Measurements from ENCODE around the gene P2RX4. TPM values are rescaled to one million over a fixed set of nuclear protein-coding genes. Genes with fewer than 3 reads are reported as not detected.

P2RX4 gene
- total RNA-seq, 2 experiments from 2014 or later, result 117 to 125 TPM

DNA sequence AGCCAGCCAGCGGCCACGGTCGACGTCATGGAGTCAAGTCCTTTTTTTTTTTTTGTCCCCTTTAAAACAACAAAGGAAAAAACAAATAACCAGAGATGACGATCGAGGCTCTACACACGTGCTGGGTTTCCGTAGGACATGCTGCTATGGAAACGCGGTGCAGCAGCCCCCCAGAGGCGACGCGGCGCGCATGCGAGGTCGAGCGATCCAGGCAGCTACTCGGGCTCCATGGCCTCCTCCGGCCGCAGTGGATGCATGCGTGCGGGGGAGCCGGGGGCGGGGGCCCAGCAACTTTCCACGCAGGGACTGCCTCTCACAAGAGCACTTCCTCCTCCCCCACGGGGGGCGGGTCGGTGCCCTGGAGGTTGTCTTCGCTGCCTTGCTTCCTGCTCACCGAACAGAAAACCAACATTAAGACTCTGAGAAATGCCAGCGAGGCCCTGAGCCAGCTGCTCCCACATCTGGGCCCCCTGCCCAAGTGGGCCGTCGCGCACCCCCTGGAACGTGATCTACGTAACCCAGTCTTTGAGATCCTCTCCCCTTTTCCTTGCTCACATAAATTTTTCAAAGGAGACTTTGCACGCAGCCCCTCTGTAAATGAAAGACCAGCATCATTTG lies 30.7 kb downstream of the P2RX4 start:
- H3K27ac Mint-ChIP-seq, result peak overlapping the region; percentile 78
- no peaks in the 10 kb centered on the region for H3K27me3 Mint-ChIP-seq
- DNase-seq, result peak; percentile 83
- H3K4me3 Mint-ChIP-seq, result peak overlapping the region; percentile 43
- ChIA-PET CTCF (interaction anchor here (1.0 to 3.0 kb wide), 4 partner anchors 10 to 181 kb away, joined by 3 to 23 read pairs (median 5); no protein-coding TSS in a partner anchor), POLR2A (interaction anchor here (0.7 to 4.0 kb wide), 9 partner anchors 9 to 1039 kb away, joined by 3 to 35 read pairs (median 4); partner anchors contain the start of genes CAMKK2 and RPLP0)
- peaks cover 43% of the 10 kb centered on the region for H3K4me1 Mint-ChIP-seq
- peaks cover 47% of the 10 kb centered on the region for H3K36me3 Mint-ChIP-seq (ENCODE audit: low read depth)
- H3K9me3 Mint-ChIP-seq, result no peaks in the 10 kb centered on the region

DNA sequence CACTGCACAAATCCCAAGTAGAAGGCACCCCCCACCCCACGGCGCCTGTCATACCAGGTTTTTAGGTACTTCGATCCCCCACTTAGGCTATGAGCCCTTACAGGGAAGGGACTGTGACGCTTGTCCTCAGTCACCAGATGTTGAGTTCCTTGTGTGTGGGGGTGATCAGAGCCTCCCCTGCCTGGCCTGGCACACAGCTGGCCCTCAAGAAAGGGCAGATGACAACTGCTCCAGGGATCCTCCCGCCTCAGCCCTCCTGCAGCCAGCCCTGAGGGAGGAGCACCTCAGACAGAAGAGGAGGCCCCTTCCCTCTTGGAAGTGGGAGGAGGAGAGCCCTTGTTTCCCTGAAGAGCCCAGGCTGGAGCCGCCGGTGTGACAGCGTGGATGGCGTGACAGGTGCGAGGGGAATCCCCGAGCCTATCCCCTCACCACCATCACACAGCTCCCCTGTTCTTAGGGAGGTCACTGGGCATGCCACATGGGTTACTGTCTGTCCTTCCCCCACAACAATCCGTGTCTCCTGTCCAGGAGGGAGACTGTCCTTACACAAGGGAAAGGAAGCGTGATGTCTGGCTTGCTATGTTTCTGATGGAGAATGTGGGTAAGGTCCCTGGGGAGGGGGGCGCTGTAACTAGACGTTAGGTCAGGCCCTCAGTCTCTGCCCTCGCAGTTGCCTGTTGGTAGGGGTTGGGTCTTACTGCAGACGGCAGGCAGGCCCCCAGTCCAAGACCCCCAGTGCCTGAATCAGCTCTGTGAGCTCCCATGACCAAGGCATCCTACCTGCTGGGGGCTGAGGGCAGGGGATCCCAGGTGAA lies 31.4 kb downstream of the P2RX4 start:
- H3K27ac Mint-ChIP-seq, result peak overlapping the region; percentile 78
- ChIA-PET CTCF (interaction anchor here (1.0 kb wide), 1 partner anchor 13 kb away, joined by 3 read pairs; no protein-coding TSS in a partner anchor), POLR2A (interaction anchor here (0.7 to 4.0 kb wide), 5 partner anchors 8 to 1040 kb away, joined by 3 to 35 read pairs (median 3); partner anchors contain the start of gene RPLP0)
- peaks cover 43% of the 10 kb centered on the region for H3K4me1 Mint-ChIP-seq
- H3K27me3 Mint-ChIP-seq, result no peaks in the 10 kb centered on the region
- peak overlapping the region; percentile 34 for H3K4me3 Mint-ChIP-seq
- no peak for DNase-seq
- peaks cover 40% of the 10 kb centered on the region for H3K36me3 Mint-ChIP-seq (ENCODE audit: low read depth)
- no peaks in the 10 kb centered on the region for H3K9me3 Mint-ChIP-seq

DNA sequence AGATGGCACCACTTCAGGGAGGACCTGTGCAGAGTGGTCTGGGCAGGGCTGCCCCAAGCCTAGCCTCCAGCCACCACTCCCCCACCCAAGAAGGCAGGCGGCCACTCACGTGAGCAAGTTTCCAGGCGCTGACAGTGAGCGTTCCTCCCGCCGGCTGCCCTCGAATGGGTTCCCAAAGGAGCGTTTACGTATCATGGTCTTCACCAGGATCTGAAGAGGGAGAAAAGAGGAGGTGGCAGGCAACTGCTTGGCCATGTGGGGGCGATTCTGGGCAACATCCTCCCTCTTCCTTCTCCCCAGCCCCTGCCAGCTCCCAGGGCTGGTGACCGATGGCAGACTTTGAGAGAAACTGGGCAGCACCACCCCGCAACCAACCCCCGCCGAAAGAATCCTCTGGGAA lies 35.1 kb downstream of the P2RX4 start:
- H3K36me3 Mint-ChIP-seq (ENCODE audit: low read depth), result peaks cover 29% of the 10 kb centered on the region
- H3K4me3 Mint-ChIP-seq, result no peak overlapping the region
- ChIA-PET CTCF (interaction anchor here (0.6 kb wide), 1 partner anchor 136 kb away, joined by 4 read pairs; no protein-coding TSS in a partner anchor), POLR2A (no interaction called here)
- H3K4me1 Mint-ChIP-seq, result peaks cover 19% of the 10 kb centered on the region
- H3K9me3 Mint-ChIP-seq, result no peaks in the 10 kb centered on the region
- DNase-seq, result no peak
- H3K27ac Mint-ChIP-seq, result no peak overlapping the region
- H3K27me3 Mint-ChIP-seq, result no peaks in the 10 kb centered on the region

DNA sequence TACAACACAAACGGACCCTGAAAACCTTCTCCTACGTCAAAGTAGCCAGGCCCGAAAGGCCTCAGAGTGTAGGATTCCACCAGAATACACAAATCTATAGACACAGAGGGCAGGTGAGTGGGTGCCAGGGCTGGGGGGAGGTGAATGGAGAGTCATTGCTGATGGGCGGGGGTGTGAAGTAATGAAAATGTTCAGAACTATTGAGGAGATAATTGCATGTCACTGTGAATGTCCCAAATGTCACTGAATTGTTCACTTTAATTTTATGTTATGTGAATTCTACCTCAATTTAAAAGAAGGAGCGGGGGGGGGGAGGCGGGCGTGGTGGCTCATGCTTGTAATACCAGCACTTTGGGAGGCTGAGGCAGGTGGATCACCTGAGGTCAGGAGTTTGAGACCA lies 36.0 kb downstream of the P2RX4 start:
- ChIA-PET POLR2A (no interaction called here), CTCF (no interaction called here)
- no peaks in the 10 kb centered on the region for H3K9me3 Mint-ChIP-seq
- no peak overlapping the region for H3K4me3 Mint-ChIP-seq
- DNase-seq, result no peak
- H3K27ac Mint-ChIP-seq, result no peak overlapping the region
- peaks cover 10% of the 10 kb centered on the region for H3K4me1 Mint-ChIP-seq
- peaks cover 29% of the 10 kb centered on the region for H3K36me3 Mint-ChIP-seq (ENCODE audit: low read depth)
- no peaks in the 10 kb centered on the region for H3K27me3 Mint-ChIP-seq

GRCh38 chr12:121246893-121247557 lies 37.1 kb downstream of the P2RX4 start:
- H3K4me3 Mint-ChIP-seq, result no peak overlapping the region
- H3K9me3 Mint-ChIP-seq, result no peaks in the 10 kb centered on the region
- peaks cover 28% of the 10 kb centered on the region for H3K36me3 Mint-ChIP-seq (ENCODE audit: low read depth)
- no peak for DNase-seq
- no peaks in the 10 kb centered on the region for H3K27me3 Mint-ChIP-seq
- ChIA-PET CTCF (no interaction called here), POLR2A (no interaction called here)
- H3K27ac Mint-ChIP-seq, result peak overlapping the region; percentile 49
- H3K4me1 Mint-ChIP-seq, result no peaks in the 10 kb centered on the region

DNA sequence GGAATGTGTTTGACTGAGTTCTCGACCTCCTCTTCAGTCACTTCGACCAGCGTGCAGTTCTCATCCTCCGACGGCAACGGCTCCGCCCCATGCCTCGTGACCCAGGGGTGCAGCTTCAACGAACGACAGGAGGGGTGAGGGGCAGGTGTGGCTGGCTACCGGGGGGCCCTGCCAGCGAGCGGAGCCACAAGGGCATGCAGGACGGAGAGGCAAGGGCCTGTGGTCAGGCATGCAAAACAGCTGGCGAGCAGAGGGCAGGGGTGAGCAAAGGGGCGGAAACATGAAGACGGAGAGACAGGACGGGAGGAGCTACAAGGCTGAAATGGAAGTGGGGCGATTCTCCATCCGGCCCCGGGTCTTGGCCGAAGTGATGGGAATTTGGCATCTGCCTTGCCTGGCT lies 38.7 kb downstream of the P2RX4 start:
- Mint-ChIP-seq H3K4me3 (no peak overlapping the region), H3K4me1 (no peaks in the 10 kb centered on the region), H3K27me3 (no peaks in the 10 kb centered on the region), H3K36me3 (ENCODE audit: low read depth) (peaks cover 37% of the 10 kb centered on the region), H3K9me3 (no peaks in the 10 kb centered on the region), H3K27ac (no peak overlapping the region)
- POLR2A ChIA-PET, result interaction anchor here (0.8 to 0.9 kb wide), 2 partner anchors 8 to 9 kb away, joined by 3 read pairs; no protein-coding TSS in a partner anchor
- CTCF ChIA-PET, result no interaction called here
- no peak for DNase-seq

- H3K9me3 Mint-ChIP-seq, result no peaks in the 10 kb centered on the region
- no peak overlapping the region for H3K27ac Mint-ChIP-seq
- ChIA-PET CTCF (interaction anchor here (1.5 kb wide), 1 partner anchor 19 kb away, joined by 3 read pairs; no protein-coding TSS in a partner anchor), POLR2A (interaction anchor here (1.0 to 1.5 kb wide), 2 partner anchors 63 to 102 kb away, joined by 3 read pairs; no protein-coding TSS in a partner anchor)
- H3K36me3 Mint-ChIP-seq (ENCODE audit: low read depth), result peaks cover 47% of the 10 kb centered on the region
- H3K4me3 Mint-ChIP-seq, result no peak overlapping the region
- H3K4me1 Mint-ChIP-seq, result no peaks in the 10 kb centered on the region
- DNase-seq, result no peak
- H3K27me3 Mint-ChIP-seq, result no peaks in the 10 kb centered on the region
Measured at GRCh38 chr12:121250359-121250758, 40.4 kb downstream of the P2RX4 start.

DNA sequence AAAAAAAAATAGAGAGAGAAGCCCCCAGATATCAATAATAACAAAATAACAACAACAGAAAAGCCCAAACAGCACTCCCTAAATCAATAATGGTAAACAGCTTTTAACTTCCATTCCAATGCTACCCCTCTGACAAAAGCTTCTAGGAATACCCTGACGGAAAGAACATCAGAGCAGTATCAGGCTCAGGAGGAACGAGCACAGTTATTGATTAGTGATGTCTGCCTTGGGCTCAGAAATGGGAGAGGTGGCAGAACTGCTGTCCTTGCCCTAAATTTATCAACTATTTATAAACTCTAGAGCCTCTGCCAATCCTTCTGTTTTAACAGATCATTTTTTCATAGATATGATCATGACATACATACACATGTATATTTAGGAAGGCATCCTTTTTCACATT lies 41.9 kb downstream of the P2RX4 start:
- H3K27me3 Mint-ChIP-seq, result no peaks in the 10 kb centered on the region
- ChIA-PET CTCF (interaction anchor here (1.3 to 1.5 kb wide), 2 partner anchors 13 to 21 kb away, joined by 3 to 4 read pairs; no protein-coding TSS in a partner anchor), POLR2A (interaction anchor here (1.5 kb wide), 1 partner anchor 101 kb away, joined by 3 read pairs; no protein-coding TSS in a partner anchor)
- H3K4me1 Mint-ChIP-seq, result no peaks in the 10 kb centered on the region
- H3K4me3 Mint-ChIP-seq, result no peak overlapping the region
- no peaks in the 10 kb centered on the region for H3K9me3 Mint-ChIP-seq
- DNase-seq, result no peak
- no peak overlapping the region for H3K27ac Mint-ChIP-seq
- H3K36me3 Mint-ChIP-seq (ENCODE audit: low read depth), result peaks cover 57% of the 10 kb centered on the region

DNA sequence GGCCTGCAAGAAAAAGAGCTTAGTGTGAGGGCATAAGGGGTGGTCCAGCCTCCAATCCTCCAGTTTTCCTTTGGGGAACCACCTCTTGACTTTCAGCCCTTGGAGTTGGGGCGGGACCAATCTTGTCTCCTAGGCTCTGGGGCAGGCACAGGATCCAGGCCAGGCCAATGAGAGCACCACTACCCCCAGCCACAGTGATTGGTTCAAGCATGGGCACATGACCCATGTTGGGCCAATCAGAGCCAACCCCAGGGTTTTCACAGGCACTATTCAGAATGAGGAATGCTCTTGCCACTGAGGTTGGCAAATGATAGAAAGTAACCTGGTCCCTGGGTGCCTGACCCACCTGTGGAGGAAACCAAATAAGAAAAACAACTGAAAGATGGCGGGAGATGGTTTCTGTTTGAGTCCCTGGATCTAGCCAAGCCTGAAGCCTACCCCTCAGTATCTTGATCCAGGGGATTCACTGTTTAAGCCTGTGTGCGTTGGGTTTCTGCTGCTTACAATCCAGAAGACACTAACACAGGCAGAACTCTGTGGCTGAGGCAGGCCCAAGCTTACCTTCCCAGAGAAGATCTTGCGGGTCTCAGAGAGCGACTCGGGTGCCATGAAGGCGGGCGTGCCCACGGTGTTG lies 42.9 kb downstream of the P2RX4 start:
- H3K27ac Mint-ChIP-seq, result no peak overlapping the region
- H3K27me3 Mint-ChIP-seq, result no peaks in the 10 kb centered on the region

DNA sequence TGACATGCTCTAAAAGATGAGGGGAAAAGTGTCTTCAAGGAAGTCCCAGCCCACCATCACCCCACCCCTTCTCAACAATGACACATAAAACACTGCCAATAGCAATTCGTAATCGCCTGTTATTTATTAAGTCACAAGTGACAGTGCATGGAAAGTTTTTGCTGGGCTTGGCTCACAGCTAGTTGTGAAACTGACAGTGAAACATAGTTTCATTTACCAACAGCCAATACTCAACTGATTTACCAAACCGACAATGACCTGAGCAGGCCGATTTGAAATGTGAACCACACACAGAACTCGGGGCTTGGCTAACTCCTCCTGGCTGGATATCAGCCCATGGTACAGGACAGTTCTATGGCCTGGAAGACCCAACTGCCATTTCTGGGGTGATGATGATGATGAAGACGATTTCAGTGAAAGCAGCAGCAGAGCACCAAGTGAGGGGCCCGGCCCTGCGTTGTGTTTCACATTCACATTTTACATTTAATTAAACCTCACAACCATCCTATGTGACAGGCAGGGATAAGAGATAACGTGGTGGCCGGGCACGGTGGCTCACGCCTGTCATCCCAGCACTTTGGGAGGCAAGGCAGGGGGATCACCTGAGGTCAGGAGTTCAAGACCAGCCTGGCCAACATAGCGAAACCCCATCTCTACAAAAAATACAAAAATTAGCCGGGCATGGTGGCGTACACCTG lies 43.9 kb downstream of the P2RX4 start:
- Mint-ChIP-seq H3K27ac (no peak overlapping the region), H3K36me3 (ENCODE audit: low read depth) (peaks cover 62% of the 10 kb centered on the region), H3K4me3 (no peak overlapping the region), H3K9me3 (no peaks in the 10 kb centered on the region), H3K27me3 (no peaks in the 10 kb centered on the region), H3K4me1 (no peaks in the 10 kb centered on the region)
- ChIA-PET CTCF (no interaction called here), POLR2A (no interaction called here)
- DNase-seq, result no peak

More for the DNA sequence above, 42.9 kb downstream of the P2RX4 start:
- Mint-ChIP-seq H3K4me3 (no peak overlapping the region), H3K36me3 (ENCODE audit: low read depth) (peaks cover 58% of the 10 kb centered on the region), H3K4me1 (no peaks in the 10 kb centered on the region), H3K9me3 (no peaks in the 10 kb centered on the region)
- CTCF ChIA-PET, result no interaction called here
- DNase-seq, result no peak
- POLR2A ChIA-PET, result no interaction called here

DNA sequence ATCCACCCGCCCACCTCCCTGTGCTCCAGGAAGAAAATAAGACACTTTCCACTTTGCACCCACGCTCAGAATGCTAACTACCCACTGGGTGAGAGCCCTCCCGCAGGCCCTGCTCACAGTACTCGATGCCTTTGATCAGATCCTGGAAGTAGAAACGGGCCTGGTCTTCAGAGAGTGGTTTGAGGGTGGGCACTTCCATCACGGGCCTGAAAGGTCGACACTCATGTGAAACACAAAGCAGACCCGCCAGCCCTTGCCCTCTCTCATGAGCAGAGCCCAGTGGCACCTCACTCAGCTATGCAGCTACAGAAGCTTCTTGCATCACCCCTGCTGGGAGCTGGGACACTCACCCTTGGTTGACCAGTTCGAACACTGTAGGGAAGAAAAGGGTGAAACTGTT lies 45.5 kb downstream of the P2RX4 start:
- peaks cover 66% of the 10 kb centered on the region for H3K36me3 Mint-ChIP-seq (ENCODE audit: low read depth)
- POLR2A ChIA-PET, result interaction anchor here (1.1 to 1.3 kb wide), 2 partner anchors 24 to 145 kb away, joined by 3 read pairs; partner anchors contain the start of gene RNF34

More for the DNA sequence above, 45.5 kb downstream of the P2RX4 start:
- CTCF ChIA-PET, result no interaction called here
- H3K4me1 Mint-ChIP-seq, result no peaks in the 10 kb centered on the region
- no peaks in the 10 kb centered on the region for H3K27me3 Mint-ChIP-seq
- no peak overlapping the region for H3K27ac Mint-ChIP-seq
- H3K9me3 Mint-ChIP-seq, result no peaks in the 10 kb centered on the region
- DNase-seq, result no peak
- H3K4me3 Mint-ChIP-seq, result no peak overlapping the region
